Mesenchymal stem cell (in vitro differentiated cells and primary cell): ENCODE data around the gene HOXB1.
A peak's percentile ranks its signal among the peaks of the same experiment; 100 is the strongest.

Experiments used
- DNase-seq: peaks from one replicate; pipeline ENCODE4 v3.0.0-alpha.2; 2013
- H2AFZ ChIP-seq: one replicate; pipeline ENCODE4 v1.6.1; 2013; ENCODE audit warnings: low read depth, mild to moderate bottlenecking, control low read depth, inconsistent platforms, low read length, moderate library complexity
- H2AK5ac ChIP-seq: 2 replicates; pipeline ENCODE4 v1.6.1; 2013; ENCODE audit warnings: low read length, moderate library complexity, mild to moderate bottlenecking, inconsistent platforms; ENCODE audit not compliant: severe bottlenecking
- H2BK120ac ChIP-seq: one replicate; pipeline ENCODE4 v1.6.1; 2013; ENCODE audit warnings: low read depth, mild to moderate bottlenecking, inconsistent platforms, low read length, moderate library complexity
- H2BK12ac ChIP-seq, 2 experiments: one replicate each; pipeline ENCODE4 v1.6.1; 2013; ENCODE audit warnings: inconsistent platforms in 2 of 2, low read length in 2 of 2, mild to moderate bottlenecking in 2 of 2, moderate library complexity in 2 of 2, control low read depth in 1 of 2
- H2BK15ac ChIP-seq: one replicate; pipeline ENCODE4 v1.6.1; 2013; ENCODE audit warnings: mild to moderate bottlenecking, low read depth, inconsistent platforms; ENCODE audit not compliant: poor library complexity, severe bottlenecking
- H2BK5ac ChIP-seq: 2 replicates; pipeline ENCODE4 v1.6.1; 2013; ENCODE audit warnings: low read depth, mild to moderate bottlenecking, low read length, control low read depth, inconsistent platforms; ENCODE audit not compliant: poor library complexity, severe bottlenecking
- H3K14ac ChIP-seq, 2 experiments: one replicate each; pipeline ENCODE4 v1.6.1; 2013; ENCODE audit warnings: inconsistent platforms in 2 of 2, low read length in 2 of 2, control low read depth in 1 of 2, mild to moderate bottlenecking in 1 of 2, moderate library complexity in 1 of 2
- H3K18ac ChIP-seq, 2 experiments: one replicate each; pipeline ENCODE4 v1.6.1; 2013; ENCODE audit warnings: inconsistent platforms in 2 of 2, low read length in 2 of 2, control low read depth in 1 of 2, low read depth in 1 of 2, mild to moderate bottlenecking in 1 of 2
- H3K23ac ChIP-seq, 2 experiments: one replicate each; pipeline ENCODE4 v1.6.1; 2013; ENCODE audit warnings: inconsistent platforms in 2 of 2, low read length in 2 of 2, mild to moderate bottlenecking in 2 of 2, moderate library complexity in 2 of 2, control low read depth in 1 of 2
- H3K27ac ChIP-seq: 2 replicates; pipeline ENCODE4 v1.5.1; 2013; ENCODE audit warnings: mild to moderate bottlenecking, moderate library complexity, low read length, control low read depth, inconsistent platforms; ENCODE audit not compliant: poor library complexity, severe bottlenecking
- H3K27me3 ChIP-seq, 2 experiments: 2 replicates each; pipeline versions ENCODE4 v1.6.1 to v1.7.0; 2013; ENCODE audit warnings: low read length in 2 of 2, mild to moderate bottlenecking in 2 of 2, moderate library complexity in 2 of 2, control low read depth in 1 of 2, inconsistent platforms in 1 of 2; ENCODE audit not compliant: control insufficient read depth in 1 of 2, insufficient read depth in 1 of 2
- H3K36me3 ChIP-seq, 2 experiments: 2 replicates each; pipeline versions ENCODE4 v1.6.1 to v1.7.0; 2013; ENCODE audit warnings: low read length in 2 of 2, control low read depth in 1 of 2, inconsistent platforms in 1 of 2, low read depth in 1 of 2, mild to moderate bottlenecking in 1 of 2; ENCODE audit not compliant: insufficient read depth in 2 of 2, control insufficient read depth in 1 of 2
- H3K4ac ChIP-seq, 2 experiments: one replicate each; pipeline ENCODE4 v1.6.1; 2013; ENCODE audit warnings: inconsistent platforms in 2 of 2, low read length in 2 of 2, mild to moderate bottlenecking in 2 of 2, moderate library complexity in 2 of 2, control low read depth in 1 of 2, low read depth in 1 of 2
- H3K4me1 ChIP-seq: 2 replicates; pipeline ENCODE4 v1.6.1; 2013; ENCODE audit warnings: low read depth, low read length, control low read depth; ENCODE audit not compliant: control insufficient read depth, insufficient read depth
- H3K4me2 ChIP-seq: 2 replicates; pipeline ENCODE4 v1.6.1; 2013; ENCODE audit warnings: low read length, mild to moderate bottlenecking, inconsistent platforms; ENCODE audit not compliant: poor library complexity, severe bottlenecking
- H3K4me3 ChIP-seq, 2 experiments: 2 replicates each; pipeline versions ENCODE4 v1.5.1 to v1.7.0; 2013; ENCODE audit warnings: low read length in 2 of 2, mild to moderate bottlenecking in 2 of 2, control low read depth in 1 of 2, low read depth in 1 of 2; ENCODE audit not compliant: insufficient read depth in 1 of 2
- H3K79me1 ChIP-seq: replicated peaks from 2 replicates; pipeline ENCODE4 v1.6.1; 2013; ENCODE audit warnings: mild to moderate bottlenecking, control low read depth, low read length, inconsistent platforms; ENCODE audit not compliant: poor library complexity, severe bottlenecking
- H3K9ac ChIP-seq: 2 replicates; pipeline ENCODE4 v1.7.0; 2013; ENCODE audit warnings: mild to moderate bottlenecking, low read length, moderate library complexity
- H3K9me3 ChIP-seq: 2 replicates; pipeline ENCODE4 v1.7.0; 2013; ENCODE audit warnings: mild to moderate bottlenecking, low read length; ENCODE audit not compliant: control insufficient read depth
- H4K8ac ChIP-seq: one replicate; pipeline ENCODE4 v1.6.1; 2013; ENCODE audit warnings: inconsistent platforms, mild to moderate bottlenecking, low read length, moderate library complexity
- H4K91ac ChIP-seq: one replicate; pipeline ENCODE4 v1.6.1; 2013; ENCODE audit warnings: mild to moderate bottlenecking, low read length, inconsistent platforms
- WGBS: methylation state at CpG from one replicate; pipeline ENCODE4 v1.1.7; 2013; ENCODE audit warnings: mixed read lengths; 5-methylcytosine and 5-hydroxymethylcytosine counted together

HOXB1 gene

DNA sequence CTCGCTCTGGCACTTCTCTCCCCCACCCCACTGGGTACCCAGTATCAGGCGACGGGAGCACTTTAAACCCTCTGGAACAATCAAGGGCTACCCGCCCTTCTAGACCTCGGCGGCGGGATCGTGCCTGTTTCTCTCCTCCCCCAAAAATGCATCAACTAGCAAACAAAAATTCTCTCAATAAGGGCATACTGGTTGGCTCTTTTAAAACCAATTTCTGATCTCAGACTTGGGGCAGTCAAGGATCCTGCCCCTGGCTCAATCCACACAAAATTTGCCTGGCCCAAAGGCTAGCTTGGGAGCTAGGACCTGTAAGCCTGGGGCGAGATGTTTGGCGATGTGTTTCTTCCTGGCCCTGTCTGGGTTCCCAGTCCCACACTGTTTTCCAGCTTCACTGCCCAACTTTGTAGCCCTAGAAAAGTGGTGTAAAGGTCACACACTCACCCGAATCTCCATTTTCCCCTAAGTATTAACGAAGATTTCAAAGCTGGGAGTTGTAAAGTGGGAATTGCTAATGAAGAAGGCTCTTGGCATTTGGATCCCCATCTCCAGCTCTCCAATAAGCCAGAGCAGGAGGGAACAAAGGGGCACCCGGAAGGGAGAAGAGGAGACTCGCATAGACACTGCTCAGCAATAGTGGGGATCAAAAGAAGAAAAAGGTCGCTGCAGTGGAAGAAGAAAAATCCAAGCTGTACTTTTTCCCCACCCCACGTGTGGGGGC lies 28.5 kb upstream of the HOXB1 start:
- 34% methylated on average over 12 of the region's 16 CpGs for WGBS
- Histone ChIP-seq H2BK12ac (peak overlapping the region in 1 of 2 experiments; percentile 34), H2BK5ac (no peak overlapping the region), H3K23ac (peak overlapping the region in 1 of 2 experiments; percentile 51), H3K79me1 (peaks cover 1% of the 10 kb centered on the region), H2BK15ac (peak overlapping the region; percentile 2), H3K4me2 (no peak overlapping the region), H3K27me3 (no peaks in the 10 kb centered on the region), H2AK5ac (no peak overlapping the region), H3K18ac (peak overlapping the region; percentile 76), H4K91ac (peak overlapping the region; percentile 61), H3K27ac (no peak overlapping the region), H4K8ac (peak overlapping the region; percentile 59), H2AFZ (no peak overlapping the region), H3K9me3 (no peaks in the 10 kb centered on the region), H3K36me3 (peaks cover 15 to 23% of the 10 kb centered on the region in 2 experiments), H3K14ac (no peak overlapping the region), H3K4ac (peak overlapping the region; percentile 80 to 91), H3K9ac (peak overlapping the region; percentile 82), H3K4me1 (peaks cover 42% of the 10 kb centered on the region), H2BK120ac (peak overlapping the region; percentile 1), H3K4me3 (peak overlapping the region in 1 of 2 experiments; percentile 68)
- no peak for DNase-seq

- no peak overlapping the region for H4K91ac ChIP-seq
- no peak overlapping the region for H3K23ac ChIP-seq
- peaks cover 15 to 23% of the 10 kb centered on the region in 2 experiments for H3K36me3 ChIP-seq
- H3K4me2 ChIP-seq: no peak overlapping the region
- H3K27me3 ChIP-seq: no peaks in the 10 kb centered on the region
- no peak overlapping the region for H2BK12ac ChIP-seq
- peaks cover 40% of the 10 kb centered on the region for H3K4me1 ChIP-seq
- H2BK120ac ChIP-seq: no peak overlapping the region
- no peak overlapping the region for H3K27ac ChIP-seq
- H3K4ac ChIP-seq: peak overlapping the region in 1 of 2 experiments; percentile 6
- H4K8ac ChIP-seq: no peak overlapping the region
- WGBS: 58% methylated on average over 2 of the region's 2 CpGs
- H2AFZ ChIP-seq: no peak overlapping the region
- peaks cover 1% of the 10 kb centered on the region for H3K79me1 ChIP-seq
- H2AK5ac ChIP-seq: no peak overlapping the region
- H2BK15ac ChIP-seq: peak overlapping the region; percentile 2
- H3K18ac ChIP-seq: peak overlapping the region in 1 of 2 experiments; percentile 76
- H3K14ac ChIP-seq: no peak overlapping the region
- H3K9ac ChIP-seq: peak overlapping the region; percentile 82
- H2BK5ac ChIP-seq: no peak overlapping the region
- DNase-seq: peak; percentile 17
- H3K9me3 ChIP-seq: no peaks in the 10 kb centered on the region
- peak overlapping the region in 1 of 2 experiments; percentile 68 for H3K4me3 ChIP-seq
Measured at GRCh38 chr17:48558831-48559121, 28.0 kb upstream of the HOXB1 start.

DNA sequence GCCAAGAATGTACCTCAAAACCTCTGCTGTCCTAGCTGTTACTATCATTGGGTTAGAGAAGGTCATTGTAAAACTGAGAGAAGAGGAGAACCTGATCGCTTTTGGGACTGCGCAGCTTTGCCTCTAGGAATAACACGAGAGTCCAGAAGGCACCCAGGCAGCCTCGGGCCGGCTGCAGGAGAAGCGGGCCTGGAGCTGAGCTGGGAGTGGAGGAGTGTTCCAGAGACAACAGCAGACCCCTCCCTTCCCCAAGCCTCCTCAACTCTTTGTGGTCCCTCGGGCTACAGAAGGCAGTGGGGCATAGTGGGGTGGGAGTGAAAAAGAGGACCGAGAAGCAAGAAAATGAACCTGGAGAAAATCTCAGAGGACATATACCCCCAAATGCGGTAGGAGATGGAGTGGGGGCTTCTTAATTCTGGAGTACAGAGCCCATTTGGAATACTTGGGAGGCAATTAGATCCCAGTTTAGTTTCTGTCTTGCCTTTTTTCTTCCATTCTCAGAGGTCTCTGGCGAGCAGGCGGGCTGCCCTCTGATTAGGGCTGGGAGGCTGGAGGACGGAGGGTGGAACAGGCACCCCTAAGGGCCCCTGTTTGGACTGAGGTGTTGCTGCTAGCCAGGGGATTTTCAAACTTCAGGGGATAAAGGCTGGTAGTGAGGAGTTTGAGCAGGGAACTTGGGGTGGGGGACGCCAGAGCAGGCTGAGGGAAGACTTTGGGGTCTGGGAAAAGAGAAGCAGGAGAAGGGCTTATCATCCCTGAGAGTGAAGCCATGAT lies 27.4 kb upstream of the HOXB1 start:
- Histone ChIP-seq H3K14ac (peak overlapping the region in 1 of 2 experiments; percentile 31), H4K8ac (peak overlapping the region; percentile 86), H3K23ac (peak overlapping the region; percentile 55 to 95), H3K9me3 (no peaks in the 10 kb centered on the region), H3K4me3 (peak overlapping the region in 1 of 2 experiments; percentile 68), H3K36me3 (peaks cover 15 to 21% of the 10 kb centered on the region in 2 experiments), H3K4me1 (peaks cover 36% of the 10 kb centered on the region), H3K4me2 (no peak overlapping the region), H3K27ac (no peak overlapping the region), H3K79me1 (peaks cover 1% of the 10 kb centered on the region), H3K27me3 (no peaks in the 10 kb centered on the region), H2BK12ac (peak overlapping the region in 1 of 2 experiments; percentile 71), H2AK5ac (peak overlapping the region; percentile 41), H3K18ac (peak overlapping the region; percentile 70 to 90), H2BK15ac (peak overlapping the region; percentile 52), H3K4ac (peak overlapping the region; percentile 38 to 81), H3K9ac (peak overlapping the region; percentile 82), H2AFZ (no peak overlapping the region), H2BK120ac (no peak overlapping the region), H4K91ac (peak overlapping the region; percentile 18), H2BK5ac (no peak overlapping the region)
- DNase-seq: peak; percentile 31
- WGBS: 52% methylated on average over 12 of the region's 13 CpGs
